H1 (cell line): ENCODE results near the gene GRIK4. TPM values are rescaled to one million over a fixed set of nuclear protein-coding genes. Genes with fewer than 3 reads are reported as not detected.

Experiments used
- EZH2 ChIP-seq: fragments of 200-600 bp; sonication (generic); IDR thresholded peaks from 2 replicates; pipeline ENCODE4 v1.7.1; 2012; ENCODE audit warnings: low read depth, mild to moderate bottlenecking, moderate library complexity, low read length, inconsistent platforms; ENCODE audit not compliant: severe bottlenecking
- RBBP5 ChIP-seq: IDR thresholded peaks from 2 replicates; pipeline ENCODE4 v1.7.1; 2012; ENCODE audit warnings: low read depth, mild to moderate bottlenecking, inconsistent platforms, low read length, moderate library complexity, borderline replicate concordance
- SP2 ChIP-seq: IDR thresholded peaks from 2 replicates; pipeline ENCODE4 v1.6.1; 2012; ENCODE audit warnings: mild to moderate bottlenecking, low read length, inconsistent platforms
- SUZ12 ChIP-seq: fragments of 200-600 bp; sonication (generic); IDR thresholded peaks from 2 replicates; pipeline ENCODE4 v1.6.1; 2012; ENCODE audit warnings: mild to moderate bottlenecking, inconsistent platforms, low read length, moderate library complexity, mixed read lengths
- TBP ChIP-seq: IDR thresholded peaks from 2 replicates; pipeline ENCODE4 v1.6.1; 2011; ENCODE audit warnings: low read depth, low read length, improper control_type of control experiment
- polyA plus RNA-seq, 7 experiments: library from polyadenylated mRNA; depleted of rRNA in 3 of 7; stranded (reverse) in 5 of 7; unstranded in 2 of 7; fragments of >200 nt in 5 of 7; fragments of 200-250 nt in 2 of 7; gene quantifications; 1 replicate in 5 of 7; 2 replicates in 1 of 7; 4 replicates in 1 of 7; pipeline versions ENCODE4 v1.2.1 to v1.2.3, GENCODE V29; 2011 to 2013; ENCODE audit warnings: missing spikeins in 2 of 7, mixed read lengths in 2 of 7
- total RNA-seq: library from RNA; stranded (reverse); fragmentation: NEBNext Ultra II Directional; extraction: Animal tissue kit (Norgen Biotek cat#: 25700); gene quantifications from 2 replicates; pipeline ENCODE4 v1.2.1, GENCODE V29; 2021
- TF ChIP-seq, protein P1 (sequence below): IDR thresholded peaks from 2 replicates; pipeline ENCODE4 v1.6.1; 2012; ENCODE audit warnings: inconsistent platforms

Gene GRIK4
- total and polyA plus RNA-seq, 2 of the 8 experiments (the other 6 are each of a cell fraction or from before 2014, with no cell fraction given), result 1.2 to 2.9 TPM

DNA sequence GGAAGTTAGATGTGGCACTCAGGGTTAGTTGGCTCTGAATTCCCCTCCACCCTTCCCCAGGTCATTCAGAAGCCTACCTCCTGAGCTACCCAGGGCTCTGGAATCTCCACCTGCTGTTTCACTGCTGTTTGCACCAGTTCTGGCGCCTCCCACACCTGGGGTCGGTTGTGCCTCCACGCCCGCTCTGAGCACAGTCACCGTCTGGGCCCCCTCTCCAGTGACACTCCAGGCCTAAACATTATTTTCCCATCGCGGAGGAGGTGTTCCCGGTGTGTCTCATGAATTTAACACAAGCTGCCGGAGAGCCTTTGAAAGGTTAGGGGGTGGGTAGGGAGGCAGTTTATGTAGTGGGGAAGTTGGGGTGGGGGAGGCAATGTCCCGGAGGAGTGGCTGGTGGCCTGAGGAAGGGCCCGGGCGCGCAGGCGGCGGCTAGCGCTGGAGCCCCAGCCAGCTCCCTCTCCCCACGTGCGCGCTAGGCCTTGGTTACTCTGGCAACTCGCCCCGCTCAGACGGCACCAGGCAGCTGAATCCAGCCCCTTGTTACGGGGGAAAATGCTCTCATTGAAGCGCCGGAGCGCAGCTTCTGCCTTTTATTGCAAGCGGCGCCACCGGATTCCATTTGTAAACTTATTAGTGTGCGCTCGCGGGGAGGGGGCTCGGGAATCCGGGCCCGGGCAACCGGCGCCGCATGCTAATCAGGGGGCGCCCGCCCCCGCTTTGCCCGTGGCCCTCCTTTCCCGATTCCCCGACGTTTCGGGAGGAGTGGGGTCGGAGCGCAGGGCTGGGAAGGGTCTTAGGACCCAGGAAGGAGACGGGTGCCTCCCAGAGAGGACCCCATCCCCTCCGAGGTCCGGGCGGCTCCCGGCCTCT lies 52.4 kb downstream of the GRIK4 start (continued):
- TF ChIP-seq, protein P1, sequence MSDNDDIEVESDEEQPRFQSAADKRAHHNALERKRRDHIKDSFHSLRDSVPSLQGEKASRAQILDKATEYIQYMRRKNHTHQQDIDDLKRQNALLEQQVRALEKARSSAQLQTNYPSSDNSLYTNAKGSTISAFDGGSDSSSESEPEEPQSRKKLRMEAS, result peak; percentile 92
- peak; percentile 62 for TF ChIP-seq SUZ12
- TF ChIP-seq SP2, result no peak
- peak; percentile 64 for TF ChIP-seq EZH2
- TF ChIP-seq RBBP5, result peak; percentile 75; the same call in 1 of the 2 replicates
- TF ChIP-seq TBP, result no peak
